Tibial nerve (tissue), 4 donors: ENCODE measurements around the gene QRFPR.

Source experiments
- EP300 ChIP-seq, 2 donors: sonication (generic); formaldehyde crosslinking; IDR thresholded peaks; one replicate each; pipeline ENCODE4 v1.6.1; 2017; ENCODE audit warnings: antibody characterized with exemption in 2 of 2, mild to moderate bottlenecking in 1 of 2
- POLR2A ChIP-seq, 2 donors: fragments of 450-650 bp; IDR thresholded peaks; one replicate each; pipeline ENCODE4 v1.6.1; 2017; ENCODE audit warnings: antibody characterized with exemption in 2 of 2, mild to moderate bottlenecking in 2 of 2, moderate library complexity in 2 of 2
- TF ChIP-seq, protein P1 (sequence below), 5 experiments: fragments of 200-600 bp in 3 of 5; fragments of 450-650 bp in 2 of 5; sonication (generic) in 3 of 5; IDR thresholded peaks; one replicate each; pipeline ENCODE4 v1.5.1; 2016 to 2019; ENCODE audit warnings: antibody characterized with exemption in 5 of 5, mild to moderate bottlenecking in 3 of 5, moderate library complexity in 2 of 5

DNA sequence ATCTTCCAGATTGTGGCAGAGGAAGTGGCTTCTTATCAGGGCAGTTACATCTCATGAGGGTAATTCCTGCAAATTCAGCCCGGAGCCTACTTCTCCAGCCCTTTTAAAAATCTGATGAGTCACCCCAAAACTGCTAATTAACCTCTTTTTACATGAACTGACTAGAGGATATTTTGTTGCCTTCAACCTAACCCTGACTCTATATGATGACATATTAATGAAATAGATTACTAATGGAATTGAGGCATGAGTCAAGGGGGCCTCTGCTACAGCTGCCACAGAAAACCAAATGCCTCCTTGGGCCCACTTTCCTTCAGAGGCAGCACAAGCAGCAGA, 72.5 kb downstream of the QRFPR start:
- TF ChIP-seq, protein P1, sequence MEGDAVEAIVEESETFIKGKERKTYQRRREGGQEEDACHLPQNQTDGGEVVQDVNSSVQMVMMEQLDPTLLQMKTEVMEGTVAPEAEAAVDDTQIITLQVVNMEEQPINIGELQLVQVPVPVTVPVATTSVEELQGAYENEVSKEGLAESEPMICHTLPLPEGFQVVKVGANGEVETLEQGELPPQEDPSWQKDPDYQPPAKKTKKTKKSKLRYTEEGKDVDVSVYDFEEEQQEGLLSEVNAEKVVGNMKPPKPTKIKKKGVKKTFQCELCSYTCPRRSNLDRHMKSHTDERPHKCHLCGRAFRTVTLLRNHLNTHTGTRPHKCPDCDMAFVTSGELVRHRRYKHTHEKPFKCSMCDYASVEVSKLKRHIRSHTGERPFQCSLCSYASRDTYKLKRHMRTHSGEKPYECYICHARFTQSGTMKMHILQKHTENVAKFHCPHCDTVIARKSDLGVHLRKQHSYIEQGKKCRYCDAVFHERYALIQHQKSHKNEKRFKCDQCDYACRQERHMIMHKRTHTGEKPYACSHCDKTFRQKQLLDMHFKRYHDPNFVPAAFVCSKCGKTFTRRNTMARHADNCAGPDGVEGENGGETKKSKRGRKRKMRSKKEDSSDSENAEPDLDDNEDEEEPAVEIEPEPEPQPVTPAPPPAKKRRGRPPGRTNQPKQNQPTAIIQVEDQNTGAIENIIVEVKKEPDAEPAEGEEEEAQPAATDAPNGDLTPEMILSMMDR (IDR thresholded peaks at IDR 0.05) = no peak
- TF ChIP-seq POLR2A (IDR thresholded peaks at IDR 0.05) = no peak
- no peak for TF ChIP-seq EP300 (IDR thresholded peaks at IDR 0.05)
